GM12873 (cell line): ENCODE measurements around the gene PLEKHM3.

Experiments used
- CTCF ChIP-seq: IDR thresholded peaks from 2 replicates; pipeline ENCODE4 v1.5.1; 2012; ENCODE audit warnings: low read depth, mild to moderate bottlenecking, moderate library complexity, low read length, control low read depth; ENCODE audit not compliant: insufficient read depth; ENCODE audit errors: missing control alignments

Gene PLEKHM3

GRCh38 chr2:207825045-207825954, 200.0 kb downstream of the PLEKHM3 start:
- no peak for TF ChIP-seq CTCF

- TF ChIP-seq CTCF = no peak
These were observed 201.5 kb downstream of the PLEKHM3 start for GRCh38 chr2:207823865-207824264.

- no peak for TF ChIP-seq CTCF
These were observed 205.2 kb downstream of the PLEKHM3 start for GRCh38 chr2:207819839-207820784.

GRCh38 chr2:207819021-207819797, 206.1 kb downstream of the PLEKHM3 start:
- no peak for TF ChIP-seq CTCF

GRCh38 chr2:207816546-207816945, 208.8 kb downstream of the PLEKHM3 start:
- TF ChIP-seq CTCF = no peak

GRCh38 chr2:207815254-207815653, 210.1 kb downstream of the PLEKHM3 start:
- no peak for TF ChIP-seq CTCF
